ENCODE measurements around the gene DGUOK. TPM values are rescaled to one million over a fixed set of nuclear protein-coding genes. Genes with fewer than 3 reads are reported as not detected.
A peak's percentile ranks its signal among the peaks of the same experiment; 100 is the strongest.

DGUOK gene
- polyA plus RNA-seq, 1 donor (not counting 4 experiments of a cell fraction or from before 2014, with no cell fraction given) = 102 TPM

- peaks cover 71% of the 10 kb centered on the region for H3K4me1 ChIP-seq (ENCODE audit: control insufficient read depth, extremely low read depth, insufficient read depth, low read length)
- no peaks in the 10 kb centered on the region for H3K9me3 ChIP-seq (ENCODE audit: control insufficient read depth, low read depth, low read length)
- no peak overlapping the region for H2AFZ ChIP-seq (ENCODE audit: control insufficient read depth, low read length)
- FAIRE-seq (peak; percentile 92), DNase-seq (ENCODE audit: low read depth, low spot score) (no peak)
- peaks cover 1 to 8% of the 10 kb centered on the region in 2 experiments for H3K36me3 ChIP-seq (ENCODE audit: control insufficient read depth in 2 of 2, extremely low read depth in 1 of 2, insufficient read depth in 2 of 2, low read length in 2 of 2)
- H4K20me1 ChIP-seq (ENCODE audit: control insufficient read depth, extremely low read depth, insufficient read depth, low read length) = peaks cover 4% of the 10 kb centered on the region
- peak overlapping the region; percentile 62 for H3K4me2 ChIP-seq (ENCODE audit: control insufficient read depth, extremely low read depth, insufficient read depth, low read depth, low read length)
- TF ChIP-seq CTCF (optimal IDR thresholded peaks at IDR 0.05 in 1 of 3, IDR thresholded peaks at IDR 0.05 in 1 of 3, conservative IDR thresholded peaks at IDR 0.05 in 1 of 3; ENCODE audit: extremely low read depth in 1 of 3, insufficient read depth in 2 of 3, low read length in 3 of 3) (no peak), EZH2 (IDR thresholded peaks at IDR 0.05; ENCODE audit: low read length) (no peak)
- dilution Hi-C loops (cut with MboI; ENCODE audit: extremely low pct_ligation_motif_present, low sequenced_read_pairs) = no loop called here
- peaks cover 7% of the 10 kb centered on the region for H3K9me1 ChIP-seq (ENCODE audit: control insufficient read depth, extremely low read depth, insufficient read depth, low read length)
- H3K27me3 ChIP-seq (ENCODE audit: control insufficient read depth, extremely low read depth, insufficient read depth, low read length) = no peaks in the 10 kb centered on the region
- H3K9ac ChIP-seq (ENCODE audit: control insufficient read depth, extremely low read depth, insufficient read depth, low read length) = peak overlapping the region; percentile 13
- peaks cover 88% of the 10 kb centered on the region for H3K79me2 ChIP-seq (ENCODE audit: control insufficient read depth, insufficient read depth, low read length)
- H3K4me3 ChIP-seq (ENCODE audit: control insufficient read depth in 2 of 3, extremely low read depth in 1 of 3, insufficient read depth in 2 of 3, low read depth in 1 of 3, low read length in 3 of 3) = peak overlapping the region in 1 of 3 experiments; percentile 31
- peak overlapping the region; percentile 65 for H3K27ac ChIP-seq (ENCODE audit: control insufficient read depth, insufficient read depth, low read length)
Observed at GRCh38 chr2:73931531-73932500, 5.1 kb downstream of the DGUOK start.

DNA sequence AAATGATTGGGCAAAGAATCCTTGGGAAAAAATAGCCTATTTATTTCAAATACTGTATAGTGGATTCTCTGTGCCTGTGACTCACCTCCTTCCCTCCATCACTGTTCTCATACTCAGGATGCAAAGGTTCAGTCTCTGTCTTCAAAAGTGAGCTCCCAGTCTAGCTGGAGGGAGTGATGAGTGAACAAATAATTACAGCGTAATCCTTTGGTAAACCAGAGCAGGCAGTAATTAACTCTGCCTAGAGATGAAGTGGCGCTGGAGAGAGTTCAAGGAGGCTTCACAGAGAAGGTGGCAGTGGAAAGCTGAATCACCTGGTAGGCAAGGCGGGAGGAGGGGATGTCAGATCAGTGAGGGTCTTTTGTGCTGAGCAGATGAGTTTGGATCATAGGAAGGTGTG, 6.5 kb downstream of the DGUOK start:
- H4K20me1 ChIP-seq (ENCODE audit: control insufficient read depth, extremely low read depth, insufficient read depth, low read length) = peaks cover 4% of the 10 kb centered on the region
- H3K36me3 ChIP-seq (ENCODE audit: control insufficient read depth in 2 of 2, extremely low read depth in 1 of 2, insufficient read depth in 2 of 2, low read length in 2 of 2) = peaks cover 3 to 14% of the 10 kb centered on the region in 2 experiments
- H3K4me3 ChIP-seq (ENCODE audit: control insufficient read depth in 2 of 3, extremely low read depth in 1 of 3, insufficient read depth in 2 of 3, low read depth in 1 of 3, low read length in 3 of 3) = no peak overlapping the region
- no peak for DNase-seq (ENCODE audit: low read depth, low spot score)
- peaks cover 83% of the 10 kb centered on the region for H3K4me1 ChIP-seq (ENCODE audit: control insufficient read depth, extremely low read depth, insufficient read depth, low read length)
- H3K79me2 ChIP-seq (ENCODE audit: control insufficient read depth, insufficient read depth, low read length) = peaks cover 83% of the 10 kb centered on the region
- no peak overlapping the region for H3K9ac ChIP-seq (ENCODE audit: control insufficient read depth, extremely low read depth, insufficient read depth, low read length)
- peak overlapping the region; percentile 65 for H3K27ac ChIP-seq (ENCODE audit: control insufficient read depth, insufficient read depth, low read length)
- H3K9me1 ChIP-seq (ENCODE audit: control insufficient read depth, extremely low read depth, insufficient read depth, low read length) = peaks cover 7% of the 10 kb centered on the region
- H3K27me3 ChIP-seq (ENCODE audit: control insufficient read depth, extremely low read depth, insufficient read depth, low read length) = no peaks in the 10 kb centered on the region
- no peaks in the 10 kb centered on the region for H3K9me3 ChIP-seq (ENCODE audit: control insufficient read depth, low read depth, low read length)
- H2AFZ ChIP-seq (ENCODE audit: control insufficient read depth, low read length) = no peak overlapping the region
- dilution Hi-C loops (cut with MboI; ENCODE audit: extremely low pct_ligation_motif_present, low sequenced_read_pairs) = no loop called here
- H3K4me2 ChIP-seq (ENCODE audit: control insufficient read depth, extremely low read depth, insufficient read depth, low read depth, low read length) = no peak overlapping the region
- peak; percentile 48 for FAIRE-seq
- TF ChIP-seq CTCF (optimal IDR thresholded peaks at IDR 0.05 in 1 of 3, IDR thresholded peaks at IDR 0.05 in 1 of 3, conservative IDR thresholded peaks at IDR 0.05 in 1 of 3; ENCODE audit: extremely low read depth in 1 of 3, insufficient read depth in 2 of 3, low read length in 3 of 3) (no peak), EZH2 (IDR thresholded peaks at IDR 0.05; ENCODE audit: low read length) (no peak)
